CD14-positive monocyte (primary cell): ENCODE results near the gene XRCC4. TPM values are rescaled to one million over a fixed set of nuclear protein-coding genes. Genes with fewer than 3 reads are reported as not detected.

Experiments
- DNase-seq, 3 donors: peaks; one replicate each; pipeline ENCODE4 v3.0.0-alpha.2; 2011 to 2022
- H2AFZ ChIP-seq: 2 replicates; pipeline ENCODE4 v1.6.0; 2012; ENCODE audit warnings: mild to moderate bottlenecking, low read depth, low read length, inconsistent platforms; ENCODE audit not compliant: insufficient read depth, poor library complexity, severe bottlenecking
- H3K27ac ChIP-seq, 2 donors: 1 replicate in 1 of 2; 2 replicates in 1 of 2; pipeline ENCODE4 v1.5.1; 2012 to 2013; ENCODE audit warnings: low read length in 2 of 2, control low read depth in 1 of 2, inconsistent platforms in 1 of 2, low read depth in 1 of 2, mild to moderate bottlenecking in 1 of 2
- H3K27me3 ChIP-seq, 2 donors: one replicate each; pipeline versions ENCODE4 v1.6.0 to v1.6.1; 2011 to 2013; ENCODE audit warnings: low read length in 2 of 2; ENCODE audit not compliant: control insufficient read depth in 2 of 2, insufficient read depth in 2 of 2
- H3K36me3 ChIP-seq, 2 donors: replicated peaks in 1 of 2; 1 replicate in 1 of 2; 2 replicates in 1 of 2; pipeline versions ENCODE4 v1.5.1 to v1.6.1; 2012 to 2013; ENCODE audit warnings: low read length in 2 of 2, control low read depth in 1 of 2, inconsistent platforms in 1 of 2, mild to moderate bottlenecking in 1 of 2; ENCODE audit not compliant: insufficient read depth in 2 of 2, control insufficient read depth in 1 of 2
- H3K4me1 ChIP-seq, 2 donors: 1 replicate in 1 of 2; 2 replicates in 1 of 2; pipeline versions ENCODE4 v1.5.1 to v1.6.1; 2012 to 2013; ENCODE audit warnings: low read length in 2 of 2, control low read depth in 1 of 2, inconsistent platforms in 1 of 2, mild to moderate bottlenecking in 1 of 2, moderate library complexity in 1 of 2; ENCODE audit not compliant: insufficient read depth in 2 of 2, control insufficient read depth in 1 of 2
- H3K4me2 ChIP-seq: replicated peaks from 2 replicates; pipeline ENCODE3; 2012; ENCODE audit warnings: low read length, moderate library complexity, mild to moderate bottlenecking; ENCODE audit not compliant: poor library complexity, severe bottlenecking; ENCODE audit errors: extremely low read depth
- H3K4me3 ChIP-seq, 3 experiments: fragments of 200-600 bp in 1 of 3; sonication (generic) in 1 of 3; replicated peaks in 1 of 3; 1 replicate in 2 of 3; 2 replicates in 1 of 3; pipeline ENCODE4 v1.5.1; 2011 to 2013; ENCODE audit warnings: low read length in 3 of 3, mild to moderate bottlenecking in 3 of 3, control low read depth in 2 of 3, low read depth in 2 of 3, inconsistent platforms in 1 of 3, moderate library complexity in 1 of 3
- H3K79me2 ChIP-seq: 2 replicates; pipeline ENCODE4 v1.6.0; 2012; ENCODE audit warnings: mild to moderate bottlenecking, control low read depth, inconsistent platforms, low read length, moderate library complexity; ENCODE audit not compliant: insufficient read depth
- H3K9ac ChIP-seq: 2 replicates; pipeline ENCODE4 v1.6.0; 2017; ENCODE audit warnings: low read length, mild to moderate bottlenecking; ENCODE audit not compliant: insufficient read depth, poor library complexity, severe bottlenecking
- H3K9me3 ChIP-seq, 2 donors: replicated peaks in 1 of 2; 1 replicate in 1 of 2; 2 replicates in 1 of 2; pipeline versions ENCODE4 v1.5.1 to v1.6.1; 2012 to 2013; ENCODE audit warnings: low read length in 2 of 2, control low read depth in 1 of 2; ENCODE audit not compliant: control insufficient read depth in 1 of 2, insufficient read depth in 1 of 2
- H4K20me1 ChIP-seq: 2 replicates; pipeline ENCODE4 v1.6.0; 2012; ENCODE audit warnings: mild to moderate bottlenecking, low read length, control low read depth, moderate library complexity; ENCODE audit not compliant: insufficient read depth
- H3K27ac Mint-ChIP-seq, 7 donors: one replicate each; pipeline ENCODE4 v1.8.0; 2020; ENCODE audit warnings: mild to moderate bottlenecking in 7 of 7, mixed read lengths in 7 of 7, moderate library complexity in 6 of 7, inconsistent platforms in 2 of 7
- H3K27me3 Mint-ChIP-seq, 3 donors: one replicate each; pipeline ENCODE4 v1.8.0; 2021 to 2022; ENCODE audit warnings: low read depth in 3 of 3, mild to moderate bottlenecking in 3 of 3, mixed read lengths in 3 of 3, moderate library complexity in 3 of 3, inconsistent platforms in 1 of 3
- H3K36me3 Mint-ChIP-seq, 2 donors: one replicate each; pipeline ENCODE4 v1.8.0; 2020; ENCODE audit warnings: mixed read lengths in 2 of 2, inconsistent platforms in 1 of 2, mild to moderate bottlenecking in 1 of 2
- H3K4me1 Mint-ChIP-seq: one replicate; pipeline ENCODE4 v1.8.0; 2020; ENCODE audit warnings: mild to moderate bottlenecking, mixed read lengths
- H3K4me3 Mint-ChIP-seq, 2 donors: one replicate each; pipeline ENCODE4 v1.8.0; 2020; ENCODE audit warnings: mild to moderate bottlenecking in 2 of 2, mixed read lengths in 2 of 2, moderate library complexity in 1 of 2
- H3K9me3 Mint-ChIP-seq, 7 donors: one replicate each; pipeline ENCODE4 v1.8.0; 2020 to 2022; ENCODE audit warnings: mixed read lengths in 7 of 7, mild to moderate bottlenecking in 6 of 7, moderate library complexity in 6 of 7, inconsistent platforms in 2 of 7
- WGBS: methylation state at CpG from one replicate; pipeline ENCODE4 v1.1.5; 2013; ENCODE audit warnings: missing lambda C conversion rate; ENCODE audit not compliant: insufficient coverage; 5-methylcytosine and 5-hydroxymethylcytosine counted together
- intact Hi-C, 2 donors: fragments of 100-400 bp; cut with micrococcal nuclease; formaldehyde crosslinking; loops; one replicate each; pipeline versions ENCODE4 v1.15.0 to v1.15.1; 2023
- polyA plus RNA-seq, 3 donors: library from polyadenylated mRNA; depleted of rRNA in 1 of 3; unstranded in 2 of 3; stranded (reverse) in 1 of 3; fragments of 300-500 nt in 2 of 3; fragments of >200 nt in 1 of 3; fragmentation: Illumina TruSeq in 2 of 3; gene quantifications; 1 replicate in 2 of 3; 2 replicates in 1 of 3; pipeline ENCODE4 v1.2.3, GENCODE V29; 2012 to 2021
- TF ChIP-seq, protein P1 (sequence below): fragments of 200-600 bp; IDR thresholded peaks from one replicate; pipeline ENCODE4 v1.8.0; 2022; ENCODE audit warnings: antibody characterized with exemption, mild to moderate bottlenecking

The XRCC4 gene
- polyA plus RNA-seq, 3 donors, result 4.0 to 21.8 (median 16.3) TPM

- Histone ChIP-seq H3K4me3 (no peak overlapping the region), H3K27me3 (no peaks in the 10 kb centered on the region), H4K20me1 (no peaks in the 10 kb centered on the region), H3K9me3 (no peaks in the 10 kb centered on the region), H3K27ac (no peak overlapping the region), H3K79me2 (no peaks in the 10 kb centered on the region), H3K4me1 (no peaks in the 10 kb centered on the region), H2AFZ (no peak overlapping the region), H3K4me2 (no peak overlapping the region), H3K9ac (no peak overlapping the region), H3K36me3 (no peaks in the 10 kb centered on the region)
- H3K4me1 Mint-ChIP-seq, result peaks cover 3% of the 10 kb centered on the region
- DNase-seq, result no peak
- WGBS, result no CpG with 5 or more reads among the region's 1 CpG
- peaks cover 23 to 27% of the 10 kb centered on the region in 2 donors for H3K36me3 Mint-ChIP-seq
- no peaks in the 10 kb centered on the region for H3K27me3 Mint-ChIP-seq
- intact Hi-C loops, result no loop called here
- H3K9me3 Mint-ChIP-seq, result peaks cover 0 to 10% (median 1%) of the 10 kb centered on the region in 7 donors
- TF ChIP-seq, protein P1, sequence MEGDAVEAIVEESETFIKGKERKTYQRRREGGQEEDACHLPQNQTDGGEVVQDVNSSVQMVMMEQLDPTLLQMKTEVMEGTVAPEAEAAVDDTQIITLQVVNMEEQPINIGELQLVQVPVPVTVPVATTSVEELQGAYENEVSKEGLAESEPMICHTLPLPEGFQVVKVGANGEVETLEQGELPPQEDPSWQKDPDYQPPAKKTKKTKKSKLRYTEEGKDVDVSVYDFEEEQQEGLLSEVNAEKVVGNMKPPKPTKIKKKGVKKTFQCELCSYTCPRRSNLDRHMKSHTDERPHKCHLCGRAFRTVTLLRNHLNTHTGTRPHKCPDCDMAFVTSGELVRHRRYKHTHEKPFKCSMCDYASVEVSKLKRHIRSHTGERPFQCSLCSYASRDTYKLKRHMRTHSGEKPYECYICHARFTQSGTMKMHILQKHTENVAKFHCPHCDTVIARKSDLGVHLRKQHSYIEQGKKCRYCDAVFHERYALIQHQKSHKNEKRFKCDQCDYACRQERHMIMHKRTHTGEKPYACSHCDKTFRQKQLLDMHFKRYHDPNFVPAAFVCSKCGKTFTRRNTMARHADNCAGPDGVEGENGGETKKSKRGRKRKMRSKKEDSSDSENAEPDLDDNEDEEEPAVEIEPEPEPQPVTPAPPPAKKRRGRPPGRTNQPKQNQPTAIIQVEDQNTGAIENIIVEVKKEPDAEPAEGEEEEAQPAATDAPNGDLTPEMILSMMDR, result no peak
- no peak overlapping the region for H3K4me3 Mint-ChIP-seq
- H3K27ac Mint-ChIP-seq, result no peak overlapping the region
Measured at GRCh38 chr5:83244516-83244915, 167.2 kb downstream of the XRCC4 start.

DNA sequence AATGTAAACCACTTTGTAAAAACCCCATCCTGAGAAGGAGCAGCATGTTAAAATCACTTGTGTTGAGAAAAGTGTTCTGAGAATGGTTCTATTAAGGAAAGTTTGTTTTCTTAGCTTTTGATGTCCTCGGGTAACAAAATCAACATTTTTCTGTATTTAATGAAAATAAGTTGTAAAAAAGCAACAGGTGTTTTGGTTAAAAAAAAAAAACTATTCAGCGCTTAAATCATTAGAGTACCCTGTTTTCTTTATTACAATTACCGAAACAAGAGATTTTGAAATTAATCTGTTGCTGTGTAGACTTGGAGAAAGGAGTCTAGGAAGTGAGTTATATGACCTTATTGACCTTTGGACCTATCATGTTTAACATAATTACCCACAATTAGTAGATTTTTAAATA lies 167.7 kb downstream of the XRCC4 start:
- Histone ChIP-seq H3K4me1 (no peaks in the 10 kb centered on the region), H3K27ac (no peak overlapping the region), H3K79me2 (no peaks in the 10 kb centered on the region), H3K9ac (no peak overlapping the region), H3K4me3 (no peak overlapping the region), H3K4me2 (no peak overlapping the region), H3K27me3 (no peaks in the 10 kb centered on the region), H3K36me3 (no peaks in the 10 kb centered on the region), H2AFZ (no peak overlapping the region), H3K9me3 (no peaks in the 10 kb centered on the region), H4K20me1 (no peaks in the 10 kb centered on the region)
- H3K9me3 Mint-ChIP-seq, result peaks cover 0 to 9% (median 0%) of the 10 kb centered on the region in 7 donors
- DNase-seq, result no peak
- no CpG with 5 or more reads among the region's 3 CpGs for WGBS
- no peak overlapping the region for H3K27ac Mint-ChIP-seq
- H3K27me3 Mint-ChIP-seq, result no peaks in the 10 kb centered on the region
- H3K4me3 Mint-ChIP-seq, result no peak overlapping the region
- peaks cover 18 to 24% of the 10 kb centered on the region in 2 donors for H3K36me3 Mint-ChIP-seq
- TF ChIP-seq, protein P1, result no peak
- intact Hi-C loops, result no loop called here
- peaks cover 3% of the 10 kb centered on the region for H3K4me1 Mint-ChIP-seq
